D721Med (cell line): ENCODE results near the gene KAT8.
A peak's percentile ranks its signal among the peaks of the same experiment; 100 is the strongest.

Experiments used
- DNase-seq: peaks from one replicate; pipeline ENCODE4 v3.0.0; 2011; ENCODE audit warnings: low spot score; ENCODE audit not compliant: insufficient read length
- FAIRE-seq: peaks from 2 replicates; lab custom pipeline; 2011; peaks lifted over from hg19 to GRCh38; lab: Jason Lieb, UNC
- CTCF ChIP-seq: IDR thresholded peaks from 2 replicates; pipeline ENCODE4 v1.5.1; 2012; ENCODE audit warnings: mild to moderate bottlenecking, control low read depth; ENCODE audit not compliant: insufficient read depth; ENCODE audit errors: missing control alignments

The KAT8 gene

DNA sequence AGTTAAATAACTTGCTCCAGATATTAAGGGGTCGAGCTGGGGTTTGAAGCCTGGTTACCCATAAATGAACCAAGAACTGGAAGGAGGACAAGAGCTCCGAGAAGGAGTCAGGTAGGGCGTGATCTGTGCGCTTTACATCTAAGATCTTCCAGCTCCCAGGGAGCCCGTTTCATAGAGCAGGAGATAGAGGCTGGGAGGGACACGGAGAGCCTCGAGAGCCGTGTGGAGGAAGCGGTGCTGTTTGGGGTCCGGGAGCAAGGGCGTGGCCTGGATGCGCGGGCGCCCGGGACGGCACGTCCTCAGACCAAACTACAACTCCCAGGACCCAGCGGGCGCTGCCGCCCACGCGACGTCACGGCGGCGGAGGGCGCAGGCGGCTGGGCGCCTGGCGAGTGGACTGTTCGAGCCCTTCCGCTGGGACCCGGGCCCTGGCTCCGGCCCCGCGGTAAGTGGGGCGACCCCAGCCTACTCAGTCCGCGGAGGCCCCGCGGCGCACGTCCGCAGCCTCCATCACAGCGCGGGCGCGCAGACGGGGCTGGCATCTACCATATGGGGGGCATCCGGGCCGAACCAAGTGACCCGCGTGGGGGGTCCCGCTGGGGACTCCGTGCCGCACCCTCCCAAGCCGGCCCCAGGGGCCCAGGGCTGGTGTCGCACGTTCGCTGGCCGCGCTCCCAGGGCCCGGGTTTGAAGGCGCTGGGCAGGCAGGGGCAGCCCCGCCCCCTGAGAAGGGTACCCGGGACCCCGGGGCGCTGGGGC, 9.2 kb upstream of the KAT8 start, which contains the start of gene BCKDK:
Gene BCKDK, plus strand, starts transcription at position 352 of the 759 bp plus-strand sequence. CDS start 838 bp downstream, outside the sequence.
- TF ChIP-seq CTCF, result no peak
- no peak for FAIRE-seq
- DNase-seq, result peak; percentile 88

GRCh38 chr16:31108794-31109558, 8.5 kb upstream of the KAT8 start:
- DNase-seq, result no peak
- no peak for FAIRE-seq
- TF ChIP-seq CTCF, result no peak

- DNase-seq (no peak), FAIRE-seq (no peak)
- no peak for TF ChIP-seq CTCF
These were observed 7.8 kb upstream of the KAT8 start for GRCh38 chr16:31109622-31110021.

- no peak for FAIRE-seq
- no peak for TF ChIP-seq CTCF
- no peak for DNase-seq
These were observed 7.1 kb upstream of the KAT8 start for GRCh38 chr16:31110106-31111034.

- FAIRE-seq (no peak), DNase-seq (no peak)
- TF ChIP-seq CTCF, result no peak
These were observed 5.5 kb upstream of the KAT8 start for GRCh38 chr16:31111881-31112466.

- DNase-seq (no peak), FAIRE-seq (no peak)
- no peak for TF ChIP-seq CTCF
These were observed 4.8 kb upstream of the KAT8 start for GRCh38 chr16:31112711-31113110.
